ENCODE measurements around the gene HIC2.

GRCh38 chr22:21444701-21445436 is 27.7 kb downstream of the HIC2 start:
- TF ChIP-seq, protein P1, sequence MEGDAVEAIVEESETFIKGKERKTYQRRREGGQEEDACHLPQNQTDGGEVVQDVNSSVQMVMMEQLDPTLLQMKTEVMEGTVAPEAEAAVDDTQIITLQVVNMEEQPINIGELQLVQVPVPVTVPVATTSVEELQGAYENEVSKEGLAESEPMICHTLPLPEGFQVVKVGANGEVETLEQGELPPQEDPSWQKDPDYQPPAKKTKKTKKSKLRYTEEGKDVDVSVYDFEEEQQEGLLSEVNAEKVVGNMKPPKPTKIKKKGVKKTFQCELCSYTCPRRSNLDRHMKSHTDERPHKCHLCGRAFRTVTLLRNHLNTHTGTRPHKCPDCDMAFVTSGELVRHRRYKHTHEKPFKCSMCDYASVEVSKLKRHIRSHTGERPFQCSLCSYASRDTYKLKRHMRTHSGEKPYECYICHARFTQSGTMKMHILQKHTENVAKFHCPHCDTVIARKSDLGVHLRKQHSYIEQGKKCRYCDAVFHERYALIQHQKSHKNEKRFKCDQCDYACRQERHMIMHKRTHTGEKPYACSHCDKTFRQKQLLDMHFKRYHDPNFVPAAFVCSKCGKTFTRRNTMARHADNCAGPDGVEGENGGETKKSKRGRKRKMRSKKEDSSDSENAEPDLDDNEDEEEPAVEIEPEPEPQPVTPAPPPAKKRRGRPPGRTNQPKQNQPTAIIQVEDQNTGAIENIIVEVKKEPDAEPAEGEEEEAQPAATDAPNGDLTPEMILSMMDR (IDR thresholded peaks at IDR 0.05; ENCODE audit: low read depth, low read length), result no peak
- TF ChIP-seq POLR2A (IDR thresholded peaks at IDR 0.05; ENCODE audit: extremely low read depth, insufficient read length), result no peak

Measured in NB4 (cell line).